Body of pancreas (tissue), 4 donors: ENCODE results near the gene CTTNBP2.

Experiments
- CTCF ChIP-seq, 7 experiments: fragments of 450-650 bp in 4 of 7; fragments of 200-600 bp in 3 of 7; sonication (generic) in 3 of 7; IDR thresholded peaks; one replicate each; pipeline ENCODE4 v1.5.1; 2016 to 2019; ENCODE audit warnings: antibody characterized with exemption in 7 of 7
- POLR2A ChIP-seq, 3 donors: fragments of 450-650 bp; IDR thresholded peaks; one replicate each; pipeline ENCODE4 v1.6.1; 2016; ENCODE audit warnings: antibody characterized with exemption in 3 of 3, mild to moderate bottlenecking in 2 of 3

GRCh38 chr7:117766913-117767312 is 106.3 kb downstream of the CTTNBP2 start:
- TF ChIP-seq CTCF (IDR thresholded peaks at IDR 0.05): no peak
- no peak for TF ChIP-seq POLR2A (IDR thresholded peaks at IDR 0.05)
